ENCODE measurements around the gene CDRT15.
"Not testable (repeated sequence)": the region's sequence is repeated elsewhere in the genome, so short reads cannot be mapped to it uniquely, and the experiment has no call there.

Gene CDRT15

GRCh38 chr17:14261406-14261805 is 24.7 kb upstream of the CDRT15 start:
- H3K9me3 ChIP-seq (ENCODE audit: insufficient read depth, low read length) = no peaks in the 10 kb centered on the region
- H3F3A ChIP-seq (ENCODE audit: insufficient read depth) = no peaks in the 10 kb centered on the region
- no peak overlapping the region for H2AFZ ChIP-seq (ENCODE audit: low read depth, low read length, severe bottlenecking)
- H3K27me3 ChIP-seq (ENCODE audit: low read length) = no peaks in the 10 kb centered on the region
- H3K4me3 ChIP-seq (ENCODE audit: insufficient read depth, low read length, poor library complexity, severe bottlenecking) = no peak overlapping the region
- H3K27ac ChIP-seq (ENCODE audit: low read depth, low read length) = no peak overlapping the region
- H3K36me3 ChIP-seq (ENCODE audit: low read length) = no peaks in the 10 kb centered on the region
- no peaks in the 10 kb centered on the region for H3K9me2 ChIP-seq (replicated peaks; ENCODE audit: insufficient read depth, low read length)
- no peaks in the 10 kb centered on the region for H4K20me1 ChIP-seq (ENCODE audit: low read depth, low read length)
- H3K9ac ChIP-seq (ENCODE audit: low read length) = no peak overlapping the region
- H3K79me2 ChIP-seq (ENCODE audit: insufficient read depth, low read length) = no peaks in the 10 kb centered on the region
- no peak overlapping the region for H3K4me2 ChIP-seq (ENCODE audit: low read depth, low read length, poor library complexity, severe bottlenecking)
- TF ChIP-seq EZH2phosphoT487 (conservative IDR thresholded peaks at IDR 0.05; ENCODE audit: low read length) = no peak
- TF ChIP-seq CTCF (IDR thresholded peaks at IDR 0.05; ENCODE audit: insufficient read depth, low read length, poor library complexity, severe bottlenecking) = no peak

- Histone ChIP-seq H2AFZ (ENCODE audit: low read depth, low read length, severe bottlenecking) (no peak overlapping the region), H3K27ac (ENCODE audit: low read depth, low read length) (no peak overlapping the region), H3K79me2 (ENCODE audit: insufficient read depth, low read length) (no peaks in the 10 kb centered on the region), H4K20me1 (ENCODE audit: low read depth, low read length) (no peaks in the 10 kb centered on the region), H3K4me3 (ENCODE audit: insufficient read depth, low read length, poor library complexity, severe bottlenecking) (no peak overlapping the region), H3K36me3 (ENCODE audit: low read length) (no peaks in the 10 kb centered on the region), H3F3A (ENCODE audit: insufficient read depth) (no peaks in the 10 kb centered on the region), H3K9ac (ENCODE audit: low read length) (no peak overlapping the region), H3K27me3 (ENCODE audit: low read length) (no peaks in the 10 kb centered on the region; the same call in 1 of the 2 replicates), H3K9me2 (replicated peaks; ENCODE audit: insufficient read depth, low read length) (no peaks in the 10 kb centered on the region), H3K4me2 (ENCODE audit: low read depth, low read length, poor library complexity, severe bottlenecking) (no peak overlapping the region), H3K9me3 (ENCODE audit: insufficient read depth, low read length) (no peaks in the 10 kb centered on the region)
- TF ChIP-seq EZH2phosphoT487 (conservative IDR thresholded peaks at IDR 0.05; ENCODE audit: low read length) = no peak
- TF ChIP-seq CTCF (IDR thresholded peaks at IDR 0.05; ENCODE audit: insufficient read depth, low read length, poor library complexity, severe bottlenecking) = no peak
Observed at GRCh38 chr17:14245629-14246028, 9.0 kb upstream of the CDRT15 start.

GRCh38 chr17:14245002-14245401 is 8.3 kb upstream of the CDRT15 start:
- Histone ChIP-seq H2AFZ (ENCODE audit: low read depth, low read length, severe bottlenecking) (no peak overlapping the region), H3K27ac (ENCODE audit: low read depth, low read length) (no peak overlapping the region), H3K4me3 (ENCODE audit: insufficient read depth, low read length, poor library complexity, severe bottlenecking) (no peak overlapping the region), H4K20me1 (ENCODE audit: low read depth, low read length) (no peaks in the 10 kb centered on the region), H3K4me2 (ENCODE audit: low read depth, low read length, poor library complexity, severe bottlenecking) (no peak overlapping the region), H3F3A (ENCODE audit: insufficient read depth) (no peaks in the 10 kb centered on the region), H3K79me2 (ENCODE audit: insufficient read depth, low read length) (no peaks in the 10 kb centered on the region), H3K36me3 (ENCODE audit: low read length) (no peaks in the 10 kb centered on the region), H3K9me3 (ENCODE audit: insufficient read depth, low read length) (no peaks in the 10 kb centered on the region), H3K9me2 (replicated peaks; ENCODE audit: insufficient read depth, low read length) (no peaks in the 10 kb centered on the region), H3K27me3 (ENCODE audit: low read length) (no peaks in the 10 kb centered on the region; the same call in 1 of the 2 replicates), H3K9ac (ENCODE audit: low read length) (no peak overlapping the region)
- TF ChIP-seq CTCF (IDR thresholded peaks at IDR 0.05; ENCODE audit: insufficient read depth, low read length, poor library complexity, severe bottlenecking) = no peak
- TF ChIP-seq EZH2phosphoT487 (conservative IDR thresholded peaks at IDR 0.05; ENCODE audit: low read length) = no peak

GRCh38 chr17:14239271-14239670 is 2.6 kb upstream of the CDRT15 start:
- not testable (repeated sequence) for H3K36me3 ChIP-seq (ENCODE audit: low read length); H3K9me2 ChIP-seq (replicated peaks; ENCODE audit: insufficient read depth, low read length); H3K4me3 ChIP-seq (ENCODE audit: insufficient read depth, low read length, poor library complexity, severe bottlenecking); H3K9ac ChIP-seq (ENCODE audit: low read length); H3K4me2 ChIP-seq (ENCODE audit: low read depth, low read length, poor library complexity, severe bottlenecking); H3K9me3 ChIP-seq (ENCODE audit: insufficient read depth, low read length); H3F3A ChIP-seq (ENCODE audit: insufficient read depth); H4K20me1 ChIP-seq (ENCODE audit: low read depth, low read length); H2AFZ ChIP-seq (ENCODE audit: low read depth, low read length, severe bottlenecking); H3K27me3 ChIP-seq (ENCODE audit: low read length); H3K27ac ChIP-seq (ENCODE audit: low read depth, low read length); H3K79me2 ChIP-seq (ENCODE audit: insufficient read depth, low read length)

GRCh38 chr17:14236032-14236431 is 630 bp downstream of the CDRT15 start:
- not testable (repeated sequence) for H3K4me3 ChIP-seq (ENCODE audit: insufficient read depth, low read length, poor library complexity, severe bottlenecking); H2AFZ ChIP-seq (ENCODE audit: low read depth, low read length, severe bottlenecking); H3F3A ChIP-seq (ENCODE audit: insufficient read depth); H4K20me1 ChIP-seq (ENCODE audit: low read depth, low read length); H3K9ac ChIP-seq (ENCODE audit: low read length); H3K36me3 ChIP-seq (ENCODE audit: low read length); H3K79me2 ChIP-seq (ENCODE audit: insufficient read depth, low read length); H3K9me3 ChIP-seq (ENCODE audit: insufficient read depth, low read length); H3K27me3 ChIP-seq (ENCODE audit: low read length); H3K4me2 ChIP-seq (ENCODE audit: low read depth, low read length, poor library complexity, severe bottlenecking); H3K9me2 ChIP-seq (replicated peaks; ENCODE audit: insufficient read depth, low read length); H3K27ac ChIP-seq (ENCODE audit: low read depth, low read length)

GRCh38 chr17:14235047-14235446 is 1.6 kb downstream of the CDRT15 start:
- not testable (repeated sequence) for H3K36me3 ChIP-seq (ENCODE audit: low read length); H3K27me3 ChIP-seq (ENCODE audit: low read length); H3F3A ChIP-seq (ENCODE audit: insufficient read depth); H3K4me2 ChIP-seq (ENCODE audit: low read depth, low read length, poor library complexity, severe bottlenecking); H3K9me3 ChIP-seq (ENCODE audit: insufficient read depth, low read length); H3K79me2 ChIP-seq (ENCODE audit: insufficient read depth, low read length); H2AFZ ChIP-seq (ENCODE audit: low read depth, low read length, severe bottlenecking); H3K4me3 ChIP-seq (ENCODE audit: insufficient read depth, low read length, poor library complexity, severe bottlenecking); H3K27ac ChIP-seq (ENCODE audit: low read depth, low read length); H4K20me1 ChIP-seq (ENCODE audit: low read depth, low read length); H3K9ac ChIP-seq (ENCODE audit: low read length); H3K9me2 ChIP-seq (replicated peaks; ENCODE audit: insufficient read depth, low read length)

All from SU-DHL-6 (cell line).